Measurements from ENCODE around the gene CA10. TPM values are rescaled to one million over a fixed set of nuclear protein-coding genes. Genes with fewer than 3 reads are reported as not detected.

CA10 gene
- total and polyA plus RNA-seq, 2 donors (not counting 3 experiments of a cell fraction or from before 2014, with no cell fraction given): not detected

DNA sequence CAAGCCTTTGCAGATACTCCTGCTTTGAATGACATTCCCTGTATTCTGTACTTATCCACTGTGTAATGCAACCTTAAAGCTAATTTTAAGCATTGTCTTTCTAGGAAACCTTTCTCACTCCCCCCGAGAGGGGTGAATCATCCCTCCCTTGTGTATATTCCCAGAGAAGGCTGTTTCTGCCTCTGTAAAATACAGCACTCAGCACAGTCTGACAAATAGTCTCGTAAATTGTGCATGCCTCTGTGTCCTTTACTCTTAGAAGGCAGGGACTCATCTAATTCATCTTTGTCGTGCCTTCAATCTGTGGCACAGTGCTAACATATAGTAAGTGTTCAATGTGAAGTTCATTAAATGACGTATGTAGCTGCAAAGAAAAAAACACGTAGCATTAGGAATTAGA lies 200.7 kb downstream of the CA10 start:
- ChIA-PET CTCF (no interaction called here), POLR2A (no interaction called here)
- Histone ChIP-seq H4K20me1 (replicated peaks; ENCODE audit: control insufficient read depth, extremely low read depth, insufficient read depth, low read length) (no peaks in the 10 kb centered on the region), H3K4me3 (replicated peaks in 1 of 3; ENCODE audit: insufficient read depth in 1 of 3, low read depth in 1 of 3, low read length in 3 of 3) (no peak overlapping the region), H2AFZ (ENCODE audit: low read depth, low read length) (no peak overlapping the region), H3K79me2 (ENCODE audit: control insufficient read depth, insufficient read depth, low read length) (no peaks in the 10 kb centered on the region), H3K4me1 (ENCODE audit: control insufficient read depth, extremely low read depth, insufficient read depth, low read length) (no peaks in the 10 kb centered on the region), H3K9me3 (replicated peaks; ENCODE audit: control insufficient read depth, insufficient read depth, low read length) (peaks cover 3% of the 10 kb centered on the region), H3K9me1 (replicated peaks; ENCODE audit: control insufficient read depth, extremely low read depth, insufficient read depth, low read length) (no peaks in the 10 kb centered on the region), H3K9ac (replicated peaks; ENCODE audit: extremely low read depth, insufficient read depth, low read length) (no peak overlapping the region), H3K36me3 (ENCODE audit: control insufficient read depth in 2 of 2, extremely low read depth in 1 of 2, insufficient read depth in 2 of 2, low read length in 2 of 2) (no peaks in the 10 kb centered on the region), H3K27ac (ENCODE audit: insufficient read depth, low read depth, low read length) (no peak overlapping the region), H3K4me2 (ENCODE audit: insufficient read depth, low read length) (no peak overlapping the region), H3K27me3 (ENCODE audit: control insufficient read depth in 2 of 2, insufficient read depth in 2 of 2, low read length in 2 of 2) (no peaks in the 10 kb centered on the region)
- no peak for FAIRE-seq
- DNase-seq (ENCODE audit: low read depth, low spot score): no peak
- BruUV-seq (replicated peaks): no TSS peak
- intact Hi-C loops (cut with micrococcal nuclease) (no loop called here), dilution Hi-C loops (cut with MboI; ENCODE audit: extremely low pct_ligation_motif_present, low sequenced_read_pairs) (no loop called here)
- TF ChIP-seq EZH2 (IDR thresholded peaks at IDR 0.05; ENCODE audit: borderline replicate concordance, low read depth, low read length, severe bottlenecking): no peak
- no peak for TF ChIP-seq JUN (IDR thresholded peaks at IDR 0.05; ENCODE audit: borderline replicate concordance, insufficient read depth, insufficient read length, low read depth)
- TF ChIP-seq, protein P1, sequence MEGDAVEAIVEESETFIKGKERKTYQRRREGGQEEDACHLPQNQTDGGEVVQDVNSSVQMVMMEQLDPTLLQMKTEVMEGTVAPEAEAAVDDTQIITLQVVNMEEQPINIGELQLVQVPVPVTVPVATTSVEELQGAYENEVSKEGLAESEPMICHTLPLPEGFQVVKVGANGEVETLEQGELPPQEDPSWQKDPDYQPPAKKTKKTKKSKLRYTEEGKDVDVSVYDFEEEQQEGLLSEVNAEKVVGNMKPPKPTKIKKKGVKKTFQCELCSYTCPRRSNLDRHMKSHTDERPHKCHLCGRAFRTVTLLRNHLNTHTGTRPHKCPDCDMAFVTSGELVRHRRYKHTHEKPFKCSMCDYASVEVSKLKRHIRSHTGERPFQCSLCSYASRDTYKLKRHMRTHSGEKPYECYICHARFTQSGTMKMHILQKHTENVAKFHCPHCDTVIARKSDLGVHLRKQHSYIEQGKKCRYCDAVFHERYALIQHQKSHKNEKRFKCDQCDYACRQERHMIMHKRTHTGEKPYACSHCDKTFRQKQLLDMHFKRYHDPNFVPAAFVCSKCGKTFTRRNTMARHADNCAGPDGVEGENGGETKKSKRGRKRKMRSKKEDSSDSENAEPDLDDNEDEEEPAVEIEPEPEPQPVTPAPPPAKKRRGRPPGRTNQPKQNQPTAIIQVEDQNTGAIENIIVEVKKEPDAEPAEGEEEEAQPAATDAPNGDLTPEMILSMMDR (IDR thresholded peaks at IDR 0.05; ENCODE audit: extremely low read depth in 1 of 2, insufficient read depth in 1 of 2, low read depth in 1 of 2, low read length in 2 of 2): no peak
- TF ChIP-seq POLR2AphosphoS5 (IDR thresholded peaks at IDR 0.05; ENCODE audit: insufficient read depth, low read depth, low read length): no peak
- TF ChIP-seq MYC (IDR thresholded peaks at IDR 0.05; ENCODE audit: low read depth, low read length): no peak
- TF ChIP-seq, protein P2, sequence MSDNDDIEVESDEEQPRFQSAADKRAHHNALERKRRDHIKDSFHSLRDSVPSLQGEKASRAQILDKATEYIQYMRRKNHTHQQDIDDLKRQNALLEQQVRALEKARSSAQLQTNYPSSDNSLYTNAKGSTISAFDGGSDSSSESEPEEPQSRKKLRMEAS (IDR thresholded peaks at IDR 0.05; ENCODE audit: insufficient read depth, insufficient read length): no peak
- TF ChIP-seq POLR2A (IDR thresholded peaks at IDR 0.05; ENCODE audit: low read depth, low read length): no peak
- no peak for TF ChIP-seq GATA2 (IDR thresholded peaks at IDR 0.05; ENCODE audit: insufficient read depth, insufficient read length, low read depth, low read length)
- TF ChIP-seq FOS (IDR thresholded peaks at IDR 0.05; ENCODE audit: borderline replicate concordance, insufficient read depth, low read length): no peak
